Pulmonary artery endothelial cell (primary cell): ENCODE measurements around the gene AGTR2. TPM values are rescaled to one million over a fixed set of nuclear protein-coding genes. Genes with fewer than 3 reads are reported as not detected.
"Not testable (repeated sequence)": the region's sequence is repeated elsewhere in the genome, so short reads cannot be mapped to it uniquely, and the experiment has no call there.

Experiments used
- DNase-seq: peaks from one replicate; pipeline ENCODE4 v3.0.0-alpha.2; 2011; ENCODE audit warnings: low read depth, low spot score
- total RNA-seq: library from RNA; depleted of rRNA; stranded (reverse); fragments of >200 nt; gene quantifications from 2 replicates; pipeline ENCODE4 v1.2.3, GENCODE V29; 2014

Gene AGTR2, protein sequence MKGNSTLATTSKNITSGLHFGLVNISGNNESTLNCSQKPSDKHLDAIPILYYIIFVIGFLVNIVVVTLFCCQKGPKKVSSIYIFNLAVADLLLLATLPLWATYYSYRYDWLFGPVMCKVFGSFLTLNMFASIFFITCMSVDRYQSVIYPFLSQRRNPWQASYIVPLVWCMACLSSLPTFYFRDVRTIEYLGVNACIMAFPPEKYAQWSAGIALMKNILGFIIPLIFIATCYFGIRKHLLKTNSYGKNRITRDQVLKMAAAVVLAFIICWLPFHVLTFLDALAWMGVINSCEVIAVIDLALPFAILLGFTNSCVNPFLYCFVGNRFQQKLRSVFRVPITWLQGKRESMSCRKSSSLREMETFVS
- total RNA-seq = not detected in 2 replicates

DNA sequence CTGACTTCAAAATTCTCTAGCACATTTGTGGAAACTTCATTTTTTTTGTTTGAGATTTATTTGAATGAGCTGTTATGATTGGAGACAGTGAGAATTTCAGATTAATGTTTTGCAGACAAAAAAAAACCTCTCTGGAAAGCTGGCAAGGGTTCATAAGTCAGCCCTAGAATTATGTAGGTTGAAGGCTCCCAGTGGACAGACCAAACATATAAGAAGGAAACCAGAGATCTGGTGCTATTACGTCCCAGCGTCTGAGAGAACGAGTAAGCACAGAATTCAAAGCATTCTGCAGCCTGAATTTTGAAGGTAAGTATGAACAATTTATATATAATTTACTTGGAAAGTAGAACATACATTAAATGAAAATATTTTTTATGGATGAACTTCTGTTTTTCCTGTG is at the start of gene AGTR2:
Gene AGTR2 (plus strand): TSS at position 234 of the 400 bp plus-strand sequence. CDS start 1,537 bp downstream, outside the sequence.
- DNase-seq = no peak

DNA sequence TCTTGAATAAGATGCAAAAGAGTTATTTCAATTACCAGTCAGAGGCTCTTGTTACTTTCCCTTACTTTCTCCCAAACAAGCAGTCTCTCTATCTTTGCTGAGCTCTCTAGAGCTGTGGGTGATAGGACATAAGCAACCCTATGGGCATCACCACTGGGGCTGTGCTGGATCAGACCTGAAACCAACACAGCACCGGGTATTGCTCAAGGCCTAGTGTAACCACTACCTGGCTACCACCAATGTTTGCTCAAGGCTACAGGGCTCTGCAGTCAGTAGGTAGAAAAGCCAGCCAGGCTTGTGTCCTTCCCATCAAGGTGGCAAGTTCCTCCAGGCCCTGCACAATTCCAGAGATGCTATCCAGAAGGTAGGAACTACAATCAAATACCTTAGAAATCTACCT is 35.3 kb upstream of the AGTR2 start:
- DNase-seq = no peak

DNA sequence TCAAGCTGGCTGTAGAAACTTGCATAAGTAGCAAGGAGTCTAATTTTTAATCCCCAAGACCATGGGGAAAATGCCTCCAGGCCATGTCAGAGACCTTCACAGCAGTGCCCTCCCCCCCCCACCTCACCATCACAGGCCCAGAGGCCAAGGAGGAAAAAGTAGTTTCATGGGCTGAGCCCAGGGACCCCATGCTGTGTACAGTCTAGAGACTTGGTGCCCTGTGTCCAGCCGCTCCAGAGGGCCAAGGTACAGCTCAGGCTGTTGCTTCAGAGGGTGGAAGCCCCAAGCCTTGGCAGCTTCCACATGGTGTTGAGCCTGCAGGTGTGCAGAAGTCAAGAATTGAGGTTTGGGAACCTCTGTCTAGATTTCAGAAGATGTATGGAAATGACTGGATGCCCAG is 29.3 kb upstream of the AGTR2 start:
- not testable (repeated sequence) for DNase-seq

DNA sequence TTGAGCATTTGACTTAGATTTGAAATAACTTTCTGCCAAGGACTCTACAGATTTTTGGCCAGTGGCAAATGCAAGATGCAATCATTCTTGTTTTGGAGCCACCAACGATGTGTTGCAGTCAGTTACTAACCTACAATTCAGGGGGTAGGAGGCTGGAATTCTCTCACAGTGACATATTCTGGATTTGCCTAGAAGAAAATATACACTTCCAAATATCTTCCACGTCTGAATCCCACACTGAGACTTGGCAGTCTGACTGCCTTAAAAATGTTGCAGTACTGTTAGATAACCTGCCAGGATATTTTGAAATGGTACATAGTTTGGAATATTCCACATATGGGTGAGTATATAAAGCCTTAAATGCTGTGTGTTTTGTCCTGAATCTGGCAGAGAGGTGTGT is 27.6 kb upstream of the AGTR2 start:
- DNase-seq = no peak

DNA sequence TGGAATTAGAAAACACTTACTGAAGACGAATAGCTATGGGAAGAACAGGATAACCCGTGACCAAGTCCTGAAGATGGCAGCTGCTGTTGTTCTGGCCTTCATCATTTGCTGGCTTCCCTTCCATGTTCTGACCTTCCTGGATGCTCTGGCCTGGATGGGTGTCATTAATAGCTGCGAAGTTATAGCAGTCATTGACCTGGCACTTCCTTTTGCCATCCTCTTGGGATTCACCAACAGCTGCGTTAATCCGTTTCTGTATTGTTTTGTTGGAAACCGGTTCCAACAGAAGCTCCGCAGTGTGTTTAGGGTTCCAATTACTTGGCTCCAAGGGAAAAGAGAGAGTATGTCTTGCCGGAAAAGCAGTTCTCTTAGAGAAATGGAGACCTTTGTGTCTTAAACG is 2.4 kb downstream of the AGTR2 start:
- no peak for DNase-seq

DNA sequence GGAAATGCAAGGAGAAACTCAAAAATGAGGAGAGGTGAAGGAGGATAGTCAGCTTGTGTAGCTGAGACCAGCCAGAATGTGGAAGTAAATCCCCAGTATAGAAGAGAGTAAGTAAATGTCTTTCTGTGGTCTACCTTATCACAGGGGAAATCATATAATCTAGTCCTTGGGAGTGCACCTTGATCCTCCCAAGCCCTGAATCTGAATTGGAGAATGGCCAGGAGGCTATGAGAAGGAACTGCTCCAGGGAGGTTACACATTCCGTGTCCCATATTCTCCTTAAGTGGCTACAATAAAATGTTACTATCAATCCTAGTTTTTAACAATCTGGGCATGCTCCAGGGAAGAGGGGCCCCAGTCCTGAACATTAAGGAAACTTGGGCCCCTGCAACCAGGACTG is 10.8 kb downstream of the AGTR2 start:
- no peak for DNase-seq

DNA sequence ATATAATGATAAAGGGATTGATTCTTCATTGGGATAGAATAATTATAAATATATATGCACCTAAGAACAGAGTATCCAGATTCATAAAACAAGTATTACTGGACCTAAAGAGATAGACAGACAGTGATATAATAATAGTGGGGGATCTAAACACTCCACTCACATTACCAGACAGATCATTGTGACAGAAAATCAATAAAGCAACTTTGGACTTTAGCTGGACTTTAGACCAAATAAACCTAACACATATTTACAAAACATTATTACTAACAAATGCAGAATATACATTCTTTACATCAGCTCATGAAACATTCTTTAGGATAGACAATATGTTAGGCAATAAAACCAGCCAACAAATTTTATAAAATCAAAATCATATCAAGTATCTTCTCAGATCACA is 14.6 kb downstream of the AGTR2 start:
- no peak for DNase-seq

DNA sequence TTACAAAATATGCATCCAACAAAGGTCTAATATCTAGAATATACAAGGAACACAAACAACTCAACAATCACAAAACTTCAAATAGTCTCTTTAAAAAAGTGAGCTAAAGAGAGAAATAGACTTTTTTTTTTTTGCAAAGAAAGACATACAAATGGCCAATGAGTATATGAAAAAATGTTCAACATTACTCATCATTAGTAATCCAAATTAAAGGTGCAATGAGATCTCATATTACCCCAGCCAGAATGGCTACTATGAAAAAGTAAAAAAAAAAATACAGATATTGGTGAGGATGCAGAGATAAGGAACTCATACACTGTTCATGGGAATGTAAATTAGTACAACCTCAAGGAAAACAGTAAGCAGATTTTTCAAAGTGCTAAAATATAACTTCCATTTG is 24.1 kb downstream of the AGTR2 start:
- DNase-seq = no peak

DNA sequence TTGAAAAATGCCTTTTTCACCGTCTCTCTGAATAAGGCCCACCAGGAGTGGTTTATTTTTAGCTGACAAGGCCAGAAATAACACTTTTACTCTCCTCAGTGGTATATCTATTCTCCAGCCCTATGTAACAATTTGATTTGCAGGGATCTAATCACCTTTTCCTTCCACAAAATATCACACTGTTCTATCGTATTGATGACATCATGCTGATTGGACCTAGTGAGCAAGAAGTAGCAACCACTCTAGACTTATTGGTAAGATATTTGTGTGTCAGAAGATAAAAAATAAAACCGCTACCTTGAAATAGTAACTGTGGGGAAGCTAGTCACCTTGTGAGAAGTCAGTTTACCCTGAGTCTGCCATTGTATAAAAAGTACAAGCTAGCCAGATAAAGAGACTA is 27.7 kb downstream of the AGTR2 start:
- no peak for DNase-seq

DNA sequence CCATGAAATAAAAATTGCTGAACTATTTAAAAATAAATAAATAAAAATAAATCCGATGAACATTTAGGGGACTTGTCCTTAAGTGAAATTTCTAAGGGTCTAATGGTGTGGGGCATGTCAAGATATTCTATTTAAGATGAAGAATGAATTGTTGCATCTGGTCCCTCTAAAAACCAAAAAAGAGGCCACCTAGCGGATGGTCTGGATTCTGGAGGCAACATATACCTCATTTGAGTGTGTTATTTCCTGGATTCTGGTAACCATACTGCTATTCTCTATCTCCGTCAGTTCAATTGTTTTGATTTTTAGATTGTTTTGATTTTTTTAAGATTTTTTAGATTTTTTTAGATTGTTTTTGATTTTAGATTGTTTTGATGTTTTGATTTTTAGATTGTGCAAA is 28.3 kb downstream of the AGTR2 start:
- DNase-seq = no peak

DNA sequence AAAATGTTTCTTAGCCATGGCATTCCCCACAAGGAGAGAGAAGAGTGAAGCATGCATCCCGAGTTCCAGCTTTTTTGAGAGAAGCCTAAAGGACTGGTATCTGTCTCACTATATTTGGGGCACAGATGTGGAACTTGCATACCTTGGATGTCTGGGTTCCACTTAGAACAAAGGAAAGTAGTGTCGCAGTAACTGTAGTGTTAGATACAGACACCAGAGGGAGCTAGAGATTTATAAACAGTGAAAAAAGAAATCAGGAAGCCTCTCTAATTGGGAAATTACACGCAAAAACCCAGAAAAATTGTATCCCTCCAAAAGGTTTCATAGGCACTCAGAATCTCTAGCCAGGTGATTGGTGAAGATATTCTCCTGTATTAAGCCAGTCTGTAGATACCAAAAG is 34.4 kb downstream of the AGTR2 start:
- no peak for DNase-seq

DNA sequence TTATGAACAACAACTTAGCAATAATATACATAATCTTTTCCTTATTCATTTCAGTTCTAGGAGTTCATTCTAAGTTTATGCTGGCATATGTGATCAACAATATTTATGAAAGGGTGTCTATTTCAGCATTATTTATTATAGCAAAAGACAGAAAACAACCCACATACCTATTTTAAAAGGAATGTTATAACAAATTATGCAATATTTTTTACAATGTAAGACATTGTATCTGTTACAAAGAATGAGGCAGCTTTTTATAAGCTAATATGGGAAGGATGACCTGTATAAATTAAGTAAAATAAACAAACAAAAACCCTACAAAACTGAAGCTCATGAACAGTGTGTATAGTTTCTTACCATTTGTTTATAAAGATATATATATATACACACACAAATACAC is 42.7 kb downstream of the AGTR2 start:
- DNase-seq = no peak

DNA sequence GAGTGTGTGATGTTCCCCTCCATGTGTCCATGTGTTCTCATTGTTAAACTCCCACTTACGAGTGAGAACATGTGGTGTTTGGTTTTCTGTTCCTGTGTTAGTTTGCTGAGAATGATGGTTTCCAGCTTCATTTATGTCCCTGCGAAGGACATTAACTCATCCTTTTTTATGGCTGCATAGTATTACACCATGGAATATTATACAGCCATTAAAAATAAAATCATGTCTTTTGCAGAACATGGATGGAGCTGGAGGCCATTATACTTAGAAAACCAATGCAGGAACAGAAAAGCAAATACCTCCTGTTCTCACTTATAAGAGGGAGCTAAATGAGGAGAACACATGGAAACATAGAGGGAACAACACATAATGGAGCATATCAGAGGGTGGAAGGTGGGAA is 46.5 kb downstream of the AGTR2 start:
- DNase-seq = not testable (repeated sequence)
